Lower leg skin (tissue), 3 donors: ENCODE measurements around the gene ERF.

Source experiments
- POLR2A ChIP-seq, 2 donors: fragments of 450-650 bp; IDR thresholded peaks; one replicate each; pipeline ENCODE4 v1.6.1; 2016 to 2017; ENCODE audit warnings: antibody characterized with exemption in 2 of 2, mild to moderate bottlenecking in 1 of 2, moderate library complexity in 1 of 2
- TF ChIP-seq, protein P1 (sequence below), 3 donors: fragments of 450-650 bp; IDR thresholded peaks; one replicate each; pipeline ENCODE4 v1.5.1; 2016; ENCODE audit warnings: antibody characterized with exemption in 3 of 3, mild to moderate bottlenecking in 3 of 3, moderate library complexity in 2 of 3

DNA sequence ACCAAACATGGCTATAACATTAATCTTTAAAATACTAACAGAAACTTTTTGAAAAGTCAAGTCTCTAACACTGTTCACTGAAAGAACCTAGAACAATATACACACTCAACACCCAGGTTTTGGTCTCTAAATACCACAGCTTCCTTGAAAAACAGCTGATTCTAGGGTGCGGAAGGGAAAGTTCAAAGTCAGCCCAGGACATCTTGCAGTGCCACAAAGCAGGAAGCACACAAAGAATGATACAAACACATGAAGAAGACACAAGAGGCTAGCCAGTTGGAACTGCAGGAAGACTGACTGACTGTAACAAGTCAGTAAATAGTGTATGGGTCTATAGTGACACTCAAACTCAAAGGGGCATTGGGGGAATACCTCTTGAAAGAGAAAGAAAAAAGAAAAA, 42.0 kb downstream of the ERF start:
- TF ChIP-seq, protein P1, sequence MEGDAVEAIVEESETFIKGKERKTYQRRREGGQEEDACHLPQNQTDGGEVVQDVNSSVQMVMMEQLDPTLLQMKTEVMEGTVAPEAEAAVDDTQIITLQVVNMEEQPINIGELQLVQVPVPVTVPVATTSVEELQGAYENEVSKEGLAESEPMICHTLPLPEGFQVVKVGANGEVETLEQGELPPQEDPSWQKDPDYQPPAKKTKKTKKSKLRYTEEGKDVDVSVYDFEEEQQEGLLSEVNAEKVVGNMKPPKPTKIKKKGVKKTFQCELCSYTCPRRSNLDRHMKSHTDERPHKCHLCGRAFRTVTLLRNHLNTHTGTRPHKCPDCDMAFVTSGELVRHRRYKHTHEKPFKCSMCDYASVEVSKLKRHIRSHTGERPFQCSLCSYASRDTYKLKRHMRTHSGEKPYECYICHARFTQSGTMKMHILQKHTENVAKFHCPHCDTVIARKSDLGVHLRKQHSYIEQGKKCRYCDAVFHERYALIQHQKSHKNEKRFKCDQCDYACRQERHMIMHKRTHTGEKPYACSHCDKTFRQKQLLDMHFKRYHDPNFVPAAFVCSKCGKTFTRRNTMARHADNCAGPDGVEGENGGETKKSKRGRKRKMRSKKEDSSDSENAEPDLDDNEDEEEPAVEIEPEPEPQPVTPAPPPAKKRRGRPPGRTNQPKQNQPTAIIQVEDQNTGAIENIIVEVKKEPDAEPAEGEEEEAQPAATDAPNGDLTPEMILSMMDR (IDR thresholded peaks at IDR 0.05) = no peak
- TF ChIP-seq POLR2A (IDR thresholded peaks at IDR 0.05) = no peak
